GM23338 (cell line): Measurements from ENCODE around the gene ATP6V1G3.

Source experiments
- CREB1 ChIP-seq: fragments of 250-450 bp; sonication (Bioruptor Pico); IDR thresholded peaks from 2 replicates; pipeline ENCODE4 v1.5.0; 2020; ENCODE audit warnings: low read depth, mild to moderate bottlenecking, moderate library complexity
- CTCF ChIP-seq, 2 experiments: fragments of 200-600 bp in 1 of 2; sonication (generic) in 1 of 2; conservative IDR thresholded peaks; 2 replicates each; pipeline versions ENCODE4 v1.5.1 to v1.6.1; 2016 to 2017; ENCODE audit warnings: antibody characterized with exemption in 2 of 2, low read depth in 2 of 2, mild to moderate bottlenecking in 2 of 2, moderate library complexity in 1 of 2
- EZH2 ChIP-seq: fragments of 200-600 bp; sonication (generic); IDR thresholded peaks from one replicate; pipeline ENCODE4 v1.8.0; 2017; ENCODE audit warnings: antibody characterized with exemption, mild to moderate bottlenecking, low read depth; ENCODE audit not compliant: unreplicated experiment
- EZH2phosphoT487 ChIP-seq: fragments of 200-600 bp; sonication (generic); IDR thresholded peaks from one replicate; pipeline ENCODE4 v1.8.1; 2018; ENCODE audit warnings: antibody characterized with exemption; ENCODE audit not compliant: unreplicated experiment
- JUNB ChIP-seq: IDR thresholded peaks from one replicate; pipeline ENCODE4 v1.6.1; 2016; ENCODE audit warnings: antibody characterized with exemption; ENCODE audit not compliant: unreplicated experiment
- NANOG ChIP-seq: IDR thresholded peaks from 2 replicates; pipeline ENCODE4 v1.6.1; 2016; ENCODE audit warnings: antibody characterized with exemption, borderline replicate concordance
- POLR2AphosphoS5 ChIP-seq: IDR thresholded peaks from 2 replicates; pipeline ENCODE4 v1.6.1; 2016; ENCODE audit warnings: antibody characterized with exemption, low read depth
- REST ChIP-seq: IDR thresholded peaks from one replicate; pipeline ENCODE4 v1.6.1; 2018; ENCODE audit warnings: antibody characterized with exemption; ENCODE audit not compliant: unreplicated experiment
- STAT1 ChIP-seq: IDR thresholded peaks from one replicate; pipeline ENCODE4 v1.6.1; 2016; ENCODE audit warnings: antibody characterized with exemption; ENCODE audit not compliant: unreplicated experiment
- ZNF114 ChIP-seq: fragments of 250-450 bp; sonication (Bioruptor Pico); IDR thresholded peaks from 2 replicates; pipeline ENCODE4 v1.5.0; 2020; ENCODE audit warnings: mild to moderate bottlenecking, moderate library complexity

- TF ChIP-seq CTCF (conservative IDR thresholded peaks at IDR 0.05; ENCODE audit: low read depth in 2 of 2) (no peak), EZH2 (no peak), JUNB (no peak), STAT1 (no peak), POLR2AphosphoS5 (no peak), EZH2phosphoT487 (no peak), NANOG (no peak), REST (no peak), CREB1 (CRISPR knock-in tag) (no peak), ZNF114 (CRISPR knock-in tag) (no peak)
These were observed 37.0 kb upstream of the ATP6V1G3 start for GRCh38 chr1:198577444-198577843.
